Spleen (tissue), 7 donors: Measurements from ENCODE around the gene ALKAL2.

ENCODE experiments used
- CTCF ChIP-seq, 11 experiments: fragments of 200-600 bp in 7 of 11; fragments of 450-650 bp in 4 of 11; sonication (generic) in 4 of 11; IDR thresholded peaks in 8 of 11; conservative IDR thresholded peaks in 3 of 11; 1 replicate in 7 of 11; 2 replicates in 4 of 11; pipeline versions ENCODE4 v1.4.0 to v1.8.0; 2016 to 2021; ENCODE audit warnings: antibody characterized with exemption in 11 of 11, inconsistent platforms in 4 of 11, mild to moderate bottlenecking in 1 of 11
- POLR2A ChIP-seq, 3 donors: fragments of 450-650 bp; IDR thresholded peaks; one replicate each; pipeline ENCODE4 v1.5.1; 2017; ENCODE audit warnings: antibody characterized with exemption in 3 of 3, mild to moderate bottlenecking in 1 of 3
- POLR2AphosphoS5 ChIP-seq, 3 donors: sonication (generic); formaldehyde crosslinking; IDR thresholded peaks; one replicate each; pipeline ENCODE4 v1.5.1; 2017; ENCODE audit warnings: antibody characterized with exemption in 3 of 3
- donor health status: DM: no; HTN: no; CAD: no; lungs with moderate emphysema.
- donor health status: DM: no; HTN: no; CAD: no.
- donor health status: DM: no; HTN: no; CAD: no.

- TF ChIP-seq CTCF (IDR thresholded peaks at IDR 0.05 in 8 of 11, conservative IDR thresholded peaks at IDR 0.05 in 3 of 11): no peak
- no peak for TF ChIP-seq POLR2AphosphoS5 (IDR thresholded peaks at IDR 0.05)
- TF ChIP-seq POLR2A (IDR thresholded peaks at IDR 0.05): no peak
These were observed 8.5 kb downstream of the ALKAL2 start for GRCh38 chr2:279366-279765.
